Measurements from ENCODE around the gene NEU4.

Gene NEU4

GRCh38 chr2:241865957-241866789 lies 57.2 kb downstream of the NEU4 start:
- peak in 1 of 2 donors; percentile 24 for DNase-seq

Measured in bone marrow (tissue), 2 donors.